NCI-H748 (cell line): Measurements from ENCODE around the gene LARP6.

Source experiments
- DNase-seq: peaks from one replicate; lab custom pipeline; 2025; ENCODE audit not compliant: unreplicated experiment; lab: John Stamatoyannopoulos, UW

Gene LARP6

GRCh38 chr15:70796516-70797310, 57.2 kb downstream of the LARP6 start:
- DNase-seq: no peak

- DNase-seq: no peak
Measured at GRCh38 chr15:70795311-70795665, 58.7 kb downstream of the LARP6 start.

- no peak for DNase-seq
Measured at GRCh38 chr15:70794596-70795310, 59.2 kb downstream of the LARP6 start.

GRCh38 chr15:70793694-70794093, 60.3 kb downstream of the LARP6 start:
- DNase-seq: no peak

GRCh38 chr15:70792171-70792573, 61.8 kb downstream of the LARP6 start:
- no peak for DNase-seq

- DNase-seq: no peak
Measured at GRCh38 chr15:70791259-70791658, 62.7 kb downstream of the LARP6 start.

- no peak for DNase-seq
Measured at GRCh38 chr15:70789213-70789612, 64.7 kb downstream of the LARP6 start.

- DNase-seq: no peak
Measured at GRCh38 chr15:70788114-70789049, 65.6 kb downstream of the LARP6 start.

- no peak for DNase-seq
Measured at GRCh38 chr15:70786996-70787395, 67.0 kb downstream of the LARP6 start.

- no peak for DNase-seq
Measured at GRCh38 chr15:70783610-70784022, 70.3 kb downstream of the LARP6 start.

- no peak for DNase-seq
Measured at GRCh38 chr15:70783041-70783440, 70.9 kb downstream of the LARP6 start.

- no peak for DNase-seq
Measured at GRCh38 chr15:70781236-70781635, 72.7 kb downstream of the LARP6 start.
